ENCODE data around the gene PRUNE2. TPM values are rescaled to one million over a fixed set of nuclear protein-coding genes. Genes with fewer than 3 reads are reported as not detected.
A peak's percentile ranks its signal among the peaks of the same experiment; 100 is the strongest.
"Not testable (repeated sequence)": the region's sequence is repeated elsewhere in the genome, so short reads cannot be mapped to it uniquely, and the experiment has no call there.

PRUNE2 gene
- total and polyA plus RNA-seq, 2 of the 8 experiments (the other 6 are each of a cell fraction or from before 2014, with no cell fraction given) = 5.5 to 13.3 TPM

- H4K91ac ChIP-seq (replicated peaks; ENCODE audit: insufficient read length, low read length); H4K5ac ChIP-seq (ENCODE audit: insufficient read length, low read depth, low read length); H2BK15ac ChIP-seq (ENCODE audit: low read length); H4K20me1 ChIP-seq (replicated peaks in 1 of 2; ENCODE audit: control insufficient read depth in 1 of 2, insufficient read depth in 2 of 2, low read length in 2 of 2); H3K14ac ChIP-seq (ENCODE audit: insufficient read length); H3K4ac ChIP-seq (replicated peaks; ENCODE audit: insufficient read length, low read depth, low read length); H2AFZ ChIP-seq (ENCODE audit: low read length); H2BK120ac ChIP-seq (replicated peaks; ENCODE audit: low read depth, low read length); H3K36me3 ChIP-seq (ENCODE audit: control insufficient read depth in 2 of 4, insufficient read depth in 4 of 4, low read length in 3 of 4); H2BK20ac ChIP-seq (ENCODE audit: low read length); FAIRE-seq; H2BK5ac ChIP-seq (ENCODE audit: low read depth, low read length); H3K27ac ChIP-seq (ENCODE audit: low read depth, low read length); H4K8ac ChIP-seq (ENCODE audit: extremely low read depth, insufficient read depth, low read length); H3K4me2 ChIP-seq (ENCODE audit: insufficient read depth in 1 of 2, low read depth in 2 of 2, low read length in 2 of 2); H3K23ac ChIP-seq (ENCODE audit: insufficient read length); H3K9me3 ChIP-seq (ENCODE audit: insufficient read depth in 2 of 2, low read depth in 1 of 2, low read length in 1 of 2); H3K18ac ChIP-seq (ENCODE audit: extremely low read depth, low read length); H3K79me2 ChIP-seq (ENCODE audit: control insufficient read depth in 1 of 2, insufficient read depth in 2 of 2, low read length in 2 of 2); H3K9ac ChIP-seq (replicated peaks in 1 of 4; ENCODE audit: extremely low read depth in 1 of 4, low read depth in 3 of 4, low read length in 3 of 4); H3K79me1 ChIP-seq (ENCODE audit: low read depth, low read length); H3K4me1 ChIP-seq (replicated peaks in 1 of 4; ENCODE audit: control insufficient read depth in 3 of 4, insufficient read depth in 4 of 4, low read length in 3 of 4); H3K27me3 ChIP-seq (replicated peaks in 1 of 4; ENCODE audit: control insufficient read depth in 3 of 4, extremely low read depth in 1 of 4, insufficient read depth in 3 of 4, low read length in 3 of 4); H2AK5ac ChIP-seq (ENCODE audit: low read depth, low read length); H3K4me3 ChIP-seq (ENCODE audit: extremely low read depth in 1 of 4, insufficient read depth in 2 of 4, low read depth in 3 of 4, low read length in 4 of 4); H3K56ac ChIP-seq (replicated peaks; ENCODE audit: insufficient read length, low read depth, low read length); H3K23me2 ChIP-seq (ENCODE audit: low read depth, low read length); POLR2A ChIA-PET (ENCODE audit: partially characterized antibody); H2BK12ac ChIP-seq (ENCODE audit: low read depth, low read length): not testable (repeated sequence)
- peak; percentile 31 to 56 (median 45) for TF ChIP-seq CTCF (IDR thresholded peaks at IDR 0.05; ENCODE audit: control extremely low read depth in 1 of 3, insufficient read depth in 1 of 3, low read depth in 1 of 3, low read length in 3 of 3)
- TF ChIP-seq RAD21 (IDR thresholded peaks at IDR 0.05 in 1 of 2, conservative IDR thresholded peaks at IDR 0.05 in 1 of 2; ENCODE audit: low read depth in 2 of 2, low read length in 2 of 2) = peak; percentile 61
- WGBS, 2 experiments (ENCODE audit: extremely low coverage in 1 of 2, insufficient coverage in 1 of 2, insufficient read length in 1 of 2, insufficient replicate concordance in 2 of 2, low coverage in 1 of 2, low lambda C conversion rate in 2 of 2, missing lambda C conversion rate in 1 of 2) = 80% methylated on average over 11 of the region's 11 CpGs; no CpG with 5 or more reads in 1 of the 2 experiments
- DNase-seq (ENCODE audit: low read depth in 1 of 2, low spot score in 2 of 2) = peak; percentile 33 to 75
- CTCF ChIA-PET (ENCODE audit: partially characterized antibody) = interaction anchor here (0.8 to 14.4 kb wide), 11 partner anchors 10 to 331 kb away, joined by 3 to 168 read pairs (median 4); partner anchors contain the start of gene GCNT1
Observed at GRCh38 chr9:76665966-76666365, 239.9 kb downstream of the PRUNE2 start.

Data from H1 (cell line).